Activated CD8-positive, alpha-beta T cell treated with anti-CD3 and anti-CD28 coated beads for 36 hours (primary cell): ENCODE measurements around the gene BCDIN3D. TPM values are rescaled to one million over a fixed set of nuclear protein-coding genes. Genes with fewer than 3 reads are reported as not detected.

Experiments used
- ATAC-seq: fragments of 200-7000 bp; cut with Tn5 transposase; one replicate; pipeline ENCODE4 v1.10.0; 2021; ENCODE audit warnings: mild to moderate bottlenecking, moderate library complexity
- CTCF ChIA-PET: fragments of 350-600 bp; sonication (Branson Sonifier 250); formaldehyde crosslinking; loops from one replicate; lab custom pipeline; 2021; ENCODE audit warnings: antibody characterized with exemption; lab: Charles Lee
- POLR2A ChIA-PET: fragments of 350-600 bp; sonication (Branson Sonifier 250); formaldehyde crosslinking; loops from one replicate; lab custom pipeline; 2021; ENCODE audit warnings: antibody characterized with exemption; lab: Charles Lee
- DNase-seq: peaks from one replicate; pipeline ENCODE4 v3.0.0-alpha.2; 2020
- H3K27ac Mint-ChIP-seq: one replicate; pipeline ENCODE4 v1.8.0; 2021; ENCODE audit warnings: mild to moderate bottlenecking, mixed read lengths
- H3K27me3 Mint-ChIP-seq: one replicate; pipeline ENCODE4 v1.8.0; 2021; ENCODE audit warnings: mixed read lengths
- H3K36me3 Mint-ChIP-seq: one replicate; pipeline ENCODE4 v1.8.0; 2021; ENCODE audit warnings: low read depth, mixed read lengths
- H3K4me1 Mint-ChIP-seq: one replicate; pipeline ENCODE4 v1.8.0; 2021; ENCODE audit warnings: low read depth, mixed read lengths
- H3K4me3 Mint-ChIP-seq: one replicate; pipeline ENCODE4 v1.8.0; 2021; ENCODE audit warnings: mild to moderate bottlenecking, moderate library complexity, mixed read lengths
- H3K9me3 Mint-ChIP-seq: one replicate; pipeline ENCODE4 v1.8.0; 2021; ENCODE audit warnings: mixed read lengths
- CTCF ChIP-seq: fragments of 200-600 bp; IDR thresholded peaks from one replicate; pipeline ENCODE4 v1.8.0; 2022; ENCODE audit warnings: antibody characterized with exemption, mild to moderate bottlenecking
- intact Hi-C: fragments of 100-400 bp; cut with micrococcal nuclease; formaldehyde crosslinking; loops from one replicate; pipeline ENCODE4 v1.10.0; 2022
- total RNA-seq, 2 experiments: library from RNA; stranded (reverse); gene quantifications; one replicate each; pipeline ENCODE4 v1.2.3, GENCODE V29; 2021

BCDIN3D gene
- total RNA-seq, 2 experiments from 2014 or later, result 5.0 to 5.3 TPM

- Mint-ChIP-seq H3K4me3 (no peak overlapping the region), H3K9me3 (no peaks in the 10 kb centered on the region), H3K36me3 (peaks cover 1% of the 10 kb centered on the region), H3K4me1 (no peaks in the 10 kb centered on the region), H3K27me3 (no peaks in the 10 kb centered on the region), H3K27ac (no peak overlapping the region)
- DNase-seq, result no peak
- ATAC-seq, result no peak
- POLR2A ChIA-PET, result interaction anchor here (0.7 kb wide), 1 partner anchor 23 kb away, joined by 3 read pairs; no protein-coding TSS in a partner anchor
- intact Hi-C loops, result no loop called here
- TF ChIP-seq CTCF, result no peak
- CTCF ChIA-PET, result interaction anchor here (0.6 to 1.6 kb wide), 5 partner anchors 20 to 265 kb away, joined by 3 to 5 read pairs (median 3); no protein-coding TSS in a partner anchor
Observed at GRCh38 chr12:49803693-49804450, 39.0 kb downstream of the BCDIN3D start.

- intact Hi-C loops, result no loop called here
- POLR2A ChIA-PET, result interaction anchor here (0.6 kb wide), 1 partner anchor 30 kb away, joined by 3 read pairs; no protein-coding TSS in a partner anchor
- H3K9me3 Mint-ChIP-seq, result no peaks in the 10 kb centered on the region
Observed at GRCh38 chr12:49801141-49802063, 41.5 kb downstream of the BCDIN3D start.

GRCh38 chr12:49800421-49801140 is 42.3 kb downstream of the BCDIN3D start:
- POLR2A ChIA-PET, result interaction anchor here (0.6 kb wide), 1 partner anchor 31 kb away, joined by 3 read pairs; no protein-coding TSS in a partner anchor
- Mint-ChIP-seq H3K36me3 (peaks cover 1% of the 10 kb centered on the region), H3K4me3 (no peak overlapping the region), H3K4me1 (no peaks in the 10 kb centered on the region), H3K27ac (no peak overlapping the region), H3K9me3 (no peaks in the 10 kb centered on the region), H3K27me3 (no peaks in the 10 kb centered on the region)
- DNase-seq, result no peak
- TF ChIP-seq CTCF, result no peak
- CTCF ChIA-PET, result interaction anchor here (0.7 to 2.3 kb wide), 4 partner anchors 22 to 270 kb away, joined by 3 to 13 read pairs (median 4); partner anchors contain the start of gene TMBIM6
- intact Hi-C loops, result no loop called here
- no peak for ATAC-seq

More at GRCh38 chr12:49801141-49802063, 41.5 kb downstream of the BCDIN3D start:
- CTCF ChIA-PET, result interaction anchor here (0.6 to 2.3 kb wide), 4 partner anchors 23 to 221 kb away, joined by 3 to 13 read pairs (median 4); partner anchors contain the start of gene TMBIM6
- Mint-ChIP-seq H3K4me1 (no peaks in the 10 kb centered on the region), H3K4me3 (no peak overlapping the region), H3K27me3 (no peaks in the 10 kb centered on the region), H3K36me3 (peaks cover 1% of the 10 kb centered on the region), H3K27ac (no peak overlapping the region)
- DNase-seq (no peak), ATAC-seq (no peak)
- TF ChIP-seq CTCF, result no peak

GRCh38 chr12:49798934-49799333 is 44.0 kb downstream of the BCDIN3D start:
- DNase-seq, result no peak
- H3K27me3 Mint-ChIP-seq, result no peaks in the 10 kb centered on the region
- ATAC-seq, result no peak
- ChIA-PET CTCF (interaction anchor here (1.1 to 1.2 kb wide), 2 partner anchors 14 to 40 kb away, joined by 3 read pairs; no protein-coding TSS in a partner anchor), POLR2A (no interaction called here)
- no peaks in the 10 kb centered on the region for H3K9me3 Mint-ChIP-seq
- intact Hi-C loops, result no loop called here
- no peaks in the 10 kb centered on the region for H3K4me1 Mint-ChIP-seq
- no peak overlapping the region for H3K4me3 Mint-ChIP-seq
- H3K27ac Mint-ChIP-seq, result no peak overlapping the region
- TF ChIP-seq CTCF, result no peak
- peaks cover 1% of the 10 kb centered on the region for H3K36me3 Mint-ChIP-seq
